ENCODE results near the gene RANBP3L.

The RANBP3L gene

GRCh38 chr5:36246036-36246800 lies 55.5 kb downstream of the RANBP3L start:
- H3K56ac ChIP-seq (ENCODE audit: low read length), result no peak overlapping the region
- no peak overlapping the region for H2AK5ac ChIP-seq (ENCODE audit: low read length)
- H3K27ac ChIP-seq (ENCODE audit: low read depth, low read length), result no peak overlapping the region
- no peak overlapping the region for H3K4me3 ChIP-seq (ENCODE audit: low read length)
- no peak overlapping the region for H3K18ac ChIP-seq (ENCODE audit: low read length)
- no peaks in the 10 kb centered on the region for H3K79me1 ChIP-seq (ENCODE audit: low read length)
- H3K79me2 ChIP-seq (ENCODE audit: control insufficient read depth, insufficient read depth, low read length), result no peaks in the 10 kb centered on the region
- H3K4me2 ChIP-seq (ENCODE audit: low read length), result no peak overlapping the region
- no peak overlapping the region for H4K8ac ChIP-seq (ENCODE audit: low read depth, low read length)
- no peak overlapping the region for H3K23ac ChIP-seq (ENCODE audit: low read length)
- H3K4me1 ChIP-seq (ENCODE audit: control insufficient read depth, low read depth, low read length), result peaks cover 2% of the 10 kb centered on the region
- WGBS (ENCODE audit: extremely low coverage, insufficient coverage, low lambda C conversion rate), result no CpG with 5 or more reads among the region's 10 CpGs
- no peaks in the 10 kb centered on the region for H3K36me3 ChIP-seq (ENCODE audit: control insufficient read depth, insufficient read depth, low read length)
- no peak overlapping the region for H2BK5ac ChIP-seq (ENCODE audit: low read length)
- no peak overlapping the region for H2BK15ac ChIP-seq (replicated peaks; ENCODE audit: low read depth)
- H2BK120ac ChIP-seq (ENCODE audit: low read depth, low read length), result no peak overlapping the region
- no peak overlapping the region for H4K5ac ChIP-seq (ENCODE audit: low read length)
- no peak overlapping the region for H3K4ac ChIP-seq (ENCODE audit: low read depth, low read length)
- H3K27me3 ChIP-seq (ENCODE audit: insufficient read depth, low read length, poor library complexity), result no peaks in the 10 kb centered on the region
- no peak for DNase-seq
- no peak overlapping the region for H3K9ac ChIP-seq (ENCODE audit: low read length)

- WGBS (ENCODE audit: extremely low coverage, insufficient coverage, low lambda C conversion rate), result no CpG with 5 or more reads among the region's 3 CpGs
- H3K18ac ChIP-seq (ENCODE audit: low read length), result no peak overlapping the region
- no peak overlapping the region for H2BK120ac ChIP-seq (ENCODE audit: low read depth, low read length)
- no peak overlapping the region for H3K56ac ChIP-seq (ENCODE audit: low read length)
- no peaks in the 10 kb centered on the region for H3K79me2 ChIP-seq (ENCODE audit: control insufficient read depth, insufficient read depth, low read length)
- no peak overlapping the region for H3K4ac ChIP-seq (ENCODE audit: low read depth, low read length)
- no peak overlapping the region for H3K4me3 ChIP-seq (ENCODE audit: low read length)
- H3K23ac ChIP-seq (ENCODE audit: low read length), result no peak overlapping the region
- no peak overlapping the region for H4K8ac ChIP-seq (ENCODE audit: low read depth, low read length)
- no peak overlapping the region for H2BK15ac ChIP-seq (replicated peaks; ENCODE audit: low read depth)
- H3K36me3 ChIP-seq (ENCODE audit: control insufficient read depth, insufficient read depth, low read length), result no peaks in the 10 kb centered on the region
- H2AK5ac ChIP-seq (ENCODE audit: low read length), result no peak overlapping the region
- H3K27me3 ChIP-seq (ENCODE audit: insufficient read depth, low read length, poor library complexity), result no peaks in the 10 kb centered on the region
- no peak overlapping the region for H2BK5ac ChIP-seq (ENCODE audit: low read length)
- no peak overlapping the region for H3K9ac ChIP-seq (ENCODE audit: low read length)
- no peaks in the 10 kb centered on the region for H3K79me1 ChIP-seq (ENCODE audit: low read length)
- H4K5ac ChIP-seq (ENCODE audit: low read length), result no peak overlapping the region
- H3K4me1 ChIP-seq (ENCODE audit: control insufficient read depth, low read depth, low read length), result peaks cover 2% of the 10 kb centered on the region
- DNase-seq, result no peak
- H3K27ac ChIP-seq (ENCODE audit: low read depth, low read length), result no peak overlapping the region
- H3K4me2 ChIP-seq (ENCODE audit: low read length), result no peak overlapping the region
Observed at GRCh38 chr5:36244076-36244475, 57.6 kb downstream of the RANBP3L start.

- H3K18ac ChIP-seq (ENCODE audit: low read length), result no peak overlapping the region
- H3K9ac ChIP-seq (ENCODE audit: low read length), result no peak overlapping the region
- no peak overlapping the region for H2BK15ac ChIP-seq (replicated peaks; ENCODE audit: low read depth)
- no peak overlapping the region for H2BK5ac ChIP-seq (ENCODE audit: low read length)
- H3K4ac ChIP-seq (ENCODE audit: low read depth, low read length), result no peak overlapping the region
- H3K27me3 ChIP-seq (ENCODE audit: insufficient read depth, low read length, poor library complexity), result no peaks in the 10 kb centered on the region
- H3K79me1 ChIP-seq (ENCODE audit: low read length), result no peaks in the 10 kb centered on the region
- H3K79me2 ChIP-seq (ENCODE audit: control insufficient read depth, insufficient read depth, low read length), result no peaks in the 10 kb centered on the region
- no peak overlapping the region for H2BK120ac ChIP-seq (ENCODE audit: low read depth, low read length)
- H3K27ac ChIP-seq (ENCODE audit: low read depth, low read length), result no peak overlapping the region
- H3K23ac ChIP-seq (ENCODE audit: low read length), result no peak overlapping the region
- peaks cover 2% of the 10 kb centered on the region for H3K4me1 ChIP-seq (ENCODE audit: control insufficient read depth, low read depth, low read length)
- no peak overlapping the region for H3K4me3 ChIP-seq (ENCODE audit: low read length)
- no peak overlapping the region for H4K5ac ChIP-seq (ENCODE audit: low read length)
- WGBS (ENCODE audit: extremely low coverage, insufficient coverage, low lambda C conversion rate), result no CpG with 5 or more reads among the region's 1 CpG
- no peak overlapping the region for H4K8ac ChIP-seq (ENCODE audit: low read depth, low read length)
- H3K4me2 ChIP-seq (ENCODE audit: low read length), result no peak overlapping the region
- H3K36me3 ChIP-seq (ENCODE audit: control insufficient read depth, insufficient read depth, low read length), result no peaks in the 10 kb centered on the region
- no peak for DNase-seq
- no peak overlapping the region for H3K56ac ChIP-seq (ENCODE audit: low read length)
- no peak overlapping the region for H2AK5ac ChIP-seq (ENCODE audit: low read length)
Observed at GRCh38 chr5:36243653-36244052, 58.0 kb downstream of the RANBP3L start.

GRCh38 chr5:36242534-36243485 lies 58.9 kb downstream of the RANBP3L start:
- peak overlapping the region; percentile 49 for H3K4me2 ChIP-seq (ENCODE audit: low read length)
- H2BK5ac ChIP-seq (ENCODE audit: low read length), result no peak overlapping the region
- DNase-seq, result no peak
- H2AK5ac ChIP-seq (ENCODE audit: low read length), result no peak overlapping the region
- H3K9ac ChIP-seq (ENCODE audit: low read length), result peak overlapping the region; percentile 59
- no peaks in the 10 kb centered on the region for H3K27me3 ChIP-seq (ENCODE audit: insufficient read depth, low read length, poor library complexity)
- peak overlapping the region; percentile 7 for H3K27ac ChIP-seq (ENCODE audit: low read depth, low read length)
- H2BK120ac ChIP-seq (ENCODE audit: low read depth, low read length), result no peak overlapping the region
- H3K4me1 ChIP-seq (ENCODE audit: control insufficient read depth, low read depth, low read length), result peaks cover 2% of the 10 kb centered on the region
- H2BK15ac ChIP-seq (replicated peaks; ENCODE audit: low read depth), result no peak overlapping the region
- H4K5ac ChIP-seq (ENCODE audit: low read length), result no peak overlapping the region
- no peak overlapping the region for H3K4me3 ChIP-seq (ENCODE audit: low read length)
- H3K4ac ChIP-seq (ENCODE audit: low read depth, low read length), result peak overlapping the region; percentile 76
- H4K8ac ChIP-seq (ENCODE audit: low read depth, low read length), result no peak overlapping the region
- peak overlapping the region; percentile 55 for H3K18ac ChIP-seq (ENCODE audit: low read length)
- no peak overlapping the region for H3K23ac ChIP-seq (ENCODE audit: low read length)
- WGBS (ENCODE audit: extremely low coverage, insufficient coverage, low lambda C conversion rate), result no CpG with 5 or more reads among the region's 24 CpGs
- no peaks in the 10 kb centered on the region for H3K79me2 ChIP-seq (ENCODE audit: control insufficient read depth, insufficient read depth, low read length)
- no peaks in the 10 kb centered on the region for H3K79me1 ChIP-seq (ENCODE audit: low read length)
- H3K56ac ChIP-seq (ENCODE audit: low read length), result peak overlapping the region; percentile 85
- H3K36me3 ChIP-seq (ENCODE audit: control insufficient read depth, insufficient read depth, low read length), result no peaks in the 10 kb centered on the region

- Histone ChIP-seq H2BK120ac (ENCODE audit: low read depth, low read length) (no peak within 1 kb of the TSS), H3K23ac (ENCODE audit: low read length) (peak within 1 kb of the TSS; percentile 53), H3K4ac (ENCODE audit: low read depth, low read length) (peak within 1 kb of the TSS; percentile 76), H2AK5ac (ENCODE audit: low read length) (no peak within 1 kb of the TSS), H3K36me3 (ENCODE audit: control insufficient read depth, insufficient read depth, low read length) (no peaks in the 10 kb centered on the region), H2BK5ac (ENCODE audit: low read length) (no peak within 1 kb of the TSS), H4K8ac (ENCODE audit: low read depth, low read length) (no peak within 1 kb of the TSS), H4K5ac (ENCODE audit: low read length) (no peak within 1 kb of the TSS), H3K27me3 (ENCODE audit: insufficient read depth, low read length, poor library complexity) (no peaks in the 10 kb centered on the region), H3K79me2 (ENCODE audit: control insufficient read depth, insufficient read depth, low read length) (no peaks in the 10 kb centered on the region), H3K4me3 (ENCODE audit: low read length) (peak within 1 kb of the TSS; percentile 15), H3K27ac (ENCODE audit: low read depth, low read length) (peak within 1 kb of the TSS; percentile 34), H3K9ac (ENCODE audit: low read length) (peak within 1 kb of the TSS; percentile 86), H3K79me1 (ENCODE audit: low read length) (no peaks in the 10 kb centered on the region), H3K4me2 (ENCODE audit: low read length) (peak within 1 kb of the TSS; percentile 62), H3K18ac (ENCODE audit: low read length) (peak within 1 kb of the TSS; percentile 55), H2BK15ac (replicated peaks; ENCODE audit: low read depth) (no peak within 1 kb of the TSS), H3K56ac (ENCODE audit: low read length) (peak within 1 kb of the TSS; percentile 85), H3K4me1 (ENCODE audit: control insufficient read depth, low read depth, low read length) (peaks cover 2% of the 10 kb centered on the region)
- DNase-seq, result peak; percentile 99
- no CpG with 5 or more reads among the region's 100 CpGs for WGBS (ENCODE audit: extremely low coverage, insufficient coverage, low lambda C conversion rate)
Observed at GRCh38 chr5:36241631-36242533, 59.8 kb downstream of the RANBP3L start, which contains the start of gene NADK2. TSS of gene NADK2 (minus strand) at chr5:36241925. CDS start at chr5:36241798, 127 bp downstream.
